ENCODE results near the gene STK32A.

Gene STK32A

DNA sequence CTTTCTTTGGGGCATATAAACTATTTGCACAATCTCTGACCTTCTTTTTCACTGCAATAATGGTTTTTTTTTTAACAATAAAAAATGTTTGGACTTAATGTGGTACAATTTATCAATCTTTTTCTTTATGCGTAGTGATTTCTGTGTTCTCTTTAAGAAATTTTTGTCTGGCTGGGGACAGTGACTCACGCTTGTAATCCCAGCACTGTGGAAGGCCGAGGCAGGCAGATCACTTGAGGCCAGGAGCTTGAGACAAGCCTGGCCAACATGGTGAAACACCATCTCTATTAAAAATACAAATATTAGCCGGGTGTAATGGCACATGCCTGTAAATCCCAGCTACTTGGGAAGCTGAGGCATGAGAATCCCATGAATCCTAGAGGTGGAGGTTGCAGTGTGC, 72.3 kb downstream of the STK32A start:
- TF ChIP-seq, protein P1, sequence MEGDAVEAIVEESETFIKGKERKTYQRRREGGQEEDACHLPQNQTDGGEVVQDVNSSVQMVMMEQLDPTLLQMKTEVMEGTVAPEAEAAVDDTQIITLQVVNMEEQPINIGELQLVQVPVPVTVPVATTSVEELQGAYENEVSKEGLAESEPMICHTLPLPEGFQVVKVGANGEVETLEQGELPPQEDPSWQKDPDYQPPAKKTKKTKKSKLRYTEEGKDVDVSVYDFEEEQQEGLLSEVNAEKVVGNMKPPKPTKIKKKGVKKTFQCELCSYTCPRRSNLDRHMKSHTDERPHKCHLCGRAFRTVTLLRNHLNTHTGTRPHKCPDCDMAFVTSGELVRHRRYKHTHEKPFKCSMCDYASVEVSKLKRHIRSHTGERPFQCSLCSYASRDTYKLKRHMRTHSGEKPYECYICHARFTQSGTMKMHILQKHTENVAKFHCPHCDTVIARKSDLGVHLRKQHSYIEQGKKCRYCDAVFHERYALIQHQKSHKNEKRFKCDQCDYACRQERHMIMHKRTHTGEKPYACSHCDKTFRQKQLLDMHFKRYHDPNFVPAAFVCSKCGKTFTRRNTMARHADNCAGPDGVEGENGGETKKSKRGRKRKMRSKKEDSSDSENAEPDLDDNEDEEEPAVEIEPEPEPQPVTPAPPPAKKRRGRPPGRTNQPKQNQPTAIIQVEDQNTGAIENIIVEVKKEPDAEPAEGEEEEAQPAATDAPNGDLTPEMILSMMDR (IDR thresholded peaks at IDR 0.05) = no peak

GRCh38 chr5:147309621-147310020, 74.8 kb downstream of the STK32A start:
- TF ChIP-seq, protein P1 (IDR thresholded peaks at IDR 0.05) = no peak

GRCh38 chr5:147310059-147310704, 75.4 kb downstream of the STK32A start:
- TF ChIP-seq, protein P1 (IDR thresholded peaks at IDR 0.05) = no peak

GRCh38 chr5:147317978-147318684, 83.3 kb downstream of the STK32A start:
- TF ChIP-seq, protein P1 (IDR thresholded peaks at IDR 0.05) = no peak

DNA sequence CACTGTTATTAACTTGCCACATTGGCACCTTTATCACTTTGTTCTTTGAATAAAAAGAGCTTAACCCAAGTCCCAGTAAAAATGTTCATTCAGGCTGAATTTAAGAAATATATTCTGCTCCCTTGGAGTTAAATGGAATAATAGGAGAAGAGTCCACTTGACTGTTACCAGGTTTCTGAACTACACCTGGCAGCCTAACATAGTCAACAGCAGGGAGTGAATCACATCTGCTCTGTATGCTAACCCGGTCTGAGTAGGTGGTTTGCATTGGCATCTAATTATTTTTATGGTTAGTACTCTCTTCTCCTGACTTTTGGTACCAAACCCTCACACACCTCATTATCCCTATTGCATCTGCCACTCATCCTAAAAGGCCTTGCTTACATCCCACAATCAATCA, 86.7 kb downstream of the STK32A start:
- TF ChIP-seq, protein P1 (IDR thresholded peaks at IDR 0.05) = no peak

DNA sequence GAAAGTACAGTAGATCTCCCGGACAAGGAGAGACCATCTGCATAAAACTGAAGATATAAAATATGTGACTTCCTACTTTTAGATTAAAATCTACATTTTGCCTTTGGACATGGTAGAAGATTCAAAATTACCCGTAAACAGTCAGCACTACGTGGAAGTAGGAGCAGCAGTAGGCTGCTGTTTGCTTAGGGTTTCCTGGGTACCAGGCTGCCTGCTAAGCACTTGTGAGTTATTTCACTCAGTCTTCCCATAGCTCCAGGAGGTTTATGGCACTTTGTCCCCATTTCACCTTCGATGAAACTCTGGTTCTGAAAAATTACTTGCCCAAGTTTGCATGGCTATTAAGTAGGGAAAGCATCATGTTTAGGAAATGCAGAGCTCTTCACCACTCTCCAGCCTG, 92.6 kb downstream of the STK32A start:
- TF ChIP-seq, protein P1 (IDR thresholded peaks at IDR 0.05) = no peak

DNA sequence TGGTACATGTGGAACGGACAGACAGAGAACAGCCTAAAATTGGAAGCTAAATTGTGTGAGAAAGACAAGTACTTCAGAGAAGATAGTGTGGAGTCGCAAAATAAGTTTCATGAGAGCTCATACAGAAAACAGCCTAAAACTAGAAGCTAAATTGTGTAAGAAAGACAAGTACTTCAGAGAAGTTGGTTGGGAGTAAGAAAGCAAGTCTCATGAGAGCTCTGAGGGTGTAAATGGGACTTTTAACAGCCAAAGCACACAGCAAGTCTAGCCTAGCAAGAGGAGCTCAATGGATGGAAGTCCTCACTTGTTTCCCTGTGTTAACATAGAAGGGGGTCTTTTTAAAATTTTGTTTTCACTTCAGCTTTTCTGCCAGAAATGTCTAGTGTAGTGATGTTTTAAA, 93.1 kb downstream of the STK32A start:
- TF ChIP-seq, protein P1 (IDR thresholded peaks at IDR 0.05) = no peak
